AG10803 (cell line): ENCODE data around the gene OR4S2.

Source experiments
- DNase-seq: peaks from one replicate; pipeline ENCODE4 v3.0.0; 2010; ENCODE audit warnings: low read depth
- H3K4me3 ChIP-seq: 2 replicates; pipeline ENCODE4 v1.5.1; 2011; ENCODE audit warnings: mild to moderate bottlenecking, low read length, control low read depth
- TF ChIP-seq, protein P1 (sequence below): conservative IDR thresholded peaks from 2 replicates; pipeline ENCODE4 v1.5.1; 2011; ENCODE audit warnings: mild to moderate bottlenecking, low read length, control low read depth, inconsistent platforms

Gene OR4S2

DNA sequence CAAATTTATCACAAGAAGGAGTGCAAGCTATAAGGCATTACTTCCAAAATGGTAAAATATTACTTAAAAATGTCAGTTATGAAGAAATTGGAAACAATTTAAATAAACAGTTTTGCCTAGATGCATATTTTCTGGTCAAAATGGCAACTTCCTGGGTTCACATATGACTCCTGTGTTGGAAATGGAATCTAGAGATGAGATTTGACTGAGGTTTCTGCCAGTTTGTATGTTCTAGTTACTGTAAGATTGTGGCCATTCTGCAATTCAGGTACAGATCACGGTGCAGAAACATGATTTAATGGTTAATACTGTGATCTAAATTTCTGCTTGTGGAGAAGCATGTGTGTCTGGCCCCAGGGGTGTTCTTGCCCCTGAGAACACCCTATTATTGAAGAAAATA, 10.5 kb downstream of the OR4S2 start:
- DNase-seq: no peak
- H3K4me3 ChIP-seq: no peak overlapping the region
- TF ChIP-seq, protein P1, sequence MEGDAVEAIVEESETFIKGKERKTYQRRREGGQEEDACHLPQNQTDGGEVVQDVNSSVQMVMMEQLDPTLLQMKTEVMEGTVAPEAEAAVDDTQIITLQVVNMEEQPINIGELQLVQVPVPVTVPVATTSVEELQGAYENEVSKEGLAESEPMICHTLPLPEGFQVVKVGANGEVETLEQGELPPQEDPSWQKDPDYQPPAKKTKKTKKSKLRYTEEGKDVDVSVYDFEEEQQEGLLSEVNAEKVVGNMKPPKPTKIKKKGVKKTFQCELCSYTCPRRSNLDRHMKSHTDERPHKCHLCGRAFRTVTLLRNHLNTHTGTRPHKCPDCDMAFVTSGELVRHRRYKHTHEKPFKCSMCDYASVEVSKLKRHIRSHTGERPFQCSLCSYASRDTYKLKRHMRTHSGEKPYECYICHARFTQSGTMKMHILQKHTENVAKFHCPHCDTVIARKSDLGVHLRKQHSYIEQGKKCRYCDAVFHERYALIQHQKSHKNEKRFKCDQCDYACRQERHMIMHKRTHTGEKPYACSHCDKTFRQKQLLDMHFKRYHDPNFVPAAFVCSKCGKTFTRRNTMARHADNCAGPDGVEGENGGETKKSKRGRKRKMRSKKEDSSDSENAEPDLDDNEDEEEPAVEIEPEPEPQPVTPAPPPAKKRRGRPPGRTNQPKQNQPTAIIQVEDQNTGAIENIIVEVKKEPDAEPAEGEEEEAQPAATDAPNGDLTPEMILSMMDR: no peak

GRCh38 chr11:55661901-55662300, 13.8 kb downstream of the OR4S2 start, which contains the start of gene OR4C6:
OR4C6 (plus strand) TSS chr11:55662201; CDS start chr11:55665167, 2,966 bp downstream.
- DNase-seq: no peak
- TF ChIP-seq, protein P1: no peak
- no peak within 1 kb of the TSS for H3K4me3 ChIP-seq

DNA sequence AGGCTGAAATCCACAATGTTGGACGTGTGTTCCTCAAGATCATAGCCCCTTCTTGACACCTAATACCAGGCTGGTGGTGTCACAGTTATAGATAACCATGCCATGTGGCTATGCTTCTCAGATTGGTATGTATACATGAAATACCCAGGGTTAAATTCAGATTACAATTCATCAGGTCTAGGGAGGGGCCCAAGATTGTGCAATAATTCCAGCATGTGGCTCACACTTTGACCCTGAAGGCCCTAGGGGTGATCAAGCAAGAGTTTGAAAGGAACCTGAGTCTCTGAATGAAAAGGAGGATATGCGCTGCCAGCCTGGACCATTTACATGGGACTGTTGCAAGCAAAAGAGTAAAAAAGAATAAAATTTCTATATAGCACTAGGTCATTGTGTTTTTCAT, 21.2 kb downstream of the OR4S2 start:
- DNase-seq: no peak
- TF ChIP-seq, protein P1: no peak

GRCh38 chr11:55673860-55674259, 25.7 kb downstream of the OR4S2 start:
- no peak overlapping the region for H3K4me3 ChIP-seq
- no peak for DNase-seq
- TF ChIP-seq, protein P1: no peak

More for the DNA sequence above, 21.2 kb downstream of the OR4S2 start:
- H3K4me3 ChIP-seq: no peak overlapping the region

- no peak overlapping the region for H3K4me3 ChIP-seq
- no peak for DNase-seq
- TF ChIP-seq, protein P1: no peak
These were observed 49.7 kb downstream of the OR4S2 start for GRCh38 chr11:55697817-55698216.

- no peak for DNase-seq
- TF ChIP-seq, protein P1: no peak
- no peak overlapping the region for H3K4me3 ChIP-seq
These were observed 53.3 kb downstream of the OR4S2 start for GRCh38 chr11:55701429-55701828.
